HL-60 (cell line): ENCODE measurements around the gene EDRF1.

Source experiments
- DNase-seq, 2 experiments: peaks; one replicate each; pipeline ENCODE4 v3.0.0-alpha.2; 2010 to 2020; ENCODE audit warnings: low read depth in 1 of 2, low spot score in 1 of 2
- H3K27ac ChIP-seq: fragments of 250-450 bp; sonication (Bioruptor Pico); replicated peaks from 2 replicates; pipeline ENCODE4 v1.5.1; 2020; ENCODE audit warnings: mild to moderate bottlenecking, moderate library complexity
- H3K27me3 ChIP-seq: fragments of 250-450 bp; sonication (Bioruptor Pico); 2 replicates; pipeline ENCODE4 v1.5.1; 2021; ENCODE audit warnings: mild to moderate bottlenecking, moderate library complexity; ENCODE audit not compliant: insufficient read depth, poor library complexity, severe bottlenecking
- H3K4me3 ChIP-seq: replicated peaks from 2 replicates; pipeline ENCODE4 v1.5.1; 2011; ENCODE audit warnings: mild to moderate bottlenecking, control low read depth, low read length; ENCODE audit not compliant: insufficient read depth
- CTCF ChIP-seq: IDR thresholded peaks from one replicate; pipeline ENCODE4 v1.5.1; 2011; ENCODE audit warnings: low read length, control low read depth, inconsistent platforms; ENCODE audit not compliant: insufficient read depth
- GABPA ChIP-seq: IDR thresholded peaks from 2 replicates; pipeline ENCODE4 v1.6.1; 2012; ENCODE audit warnings: low read depth
- POLR2AphosphoS5 ChIP-seq: IDR thresholded peaks from 2 replicates; pipeline ENCODE4 v1.6.1; 2012; ENCODE audit warnings: low read depth
- REST ChIP-seq: IDR thresholded peaks from 2 replicates; pipeline ENCODE4 v1.6.1; 2012; ENCODE audit warnings: low read depth; ENCODE audit not compliant: insufficient replicate concordance
- SPI1 ChIP-seq: IDR thresholded peaks from 2 replicates; pipeline ENCODE4 v1.6.1; 2012; ENCODE audit warnings: low read depth, mild to moderate bottlenecking, borderline replicate concordance

Gene EDRF1

GRCh38 chr10:125747417-125747816 is 27.9 kb downstream of the EDRF1 start:
- Histone ChIP-seq H3K4me3 (no peak overlapping the region), H3K27ac (no peak overlapping the region), H3K27me3 (no peaks in the 10 kb centered on the region)
- DNase-seq = no peak
- TF ChIP-seq REST = no peak
- TF ChIP-seq SPI1 = no peak
- no peak for TF ChIP-seq GABPA
- no peak for TF ChIP-seq POLR2AphosphoS5
- no peak for TF ChIP-seq CTCF

- no peak for TF ChIP-seq CTCF
- no peak for TF ChIP-seq GABPA
- no peak for TF ChIP-seq POLR2AphosphoS5
- TF ChIP-seq SPI1 = no peak
- no peak for TF ChIP-seq REST
- Histone ChIP-seq H3K27ac (no peak overlapping the region), H3K4me3 (no peak overlapping the region), H3K27me3 (no peaks in the 10 kb centered on the region)
- DNase-seq = no peak
Measured at GRCh38 chr10:125756196-125756595, 36.7 kb downstream of the EDRF1 start.

GRCh38 chr10:125756853-125757487 is 37.5 kb downstream of the EDRF1 start:
- TF ChIP-seq SPI1 (no peak), CTCF (no peak), POLR2AphosphoS5 (no peak), REST (no peak), GABPA (no peak)
- Histone ChIP-seq H3K4me3 (no peak overlapping the region), H3K27me3 (no peaks in the 10 kb centered on the region), H3K27ac (no peak overlapping the region)
- no peak for DNase-seq
